ENCODE data around the gene KRTAP16-1. TPM values are rescaled to one million over a fixed set of nuclear protein-coding genes. Genes with fewer than 3 reads are reported as not detected.
A peak's percentile ranks its signal among the peaks of the same experiment; 100 is the strongest.

KRTAP16-1 gene
- total RNA-seq, 2 donors from 2014 or later = not detected

DNA sequence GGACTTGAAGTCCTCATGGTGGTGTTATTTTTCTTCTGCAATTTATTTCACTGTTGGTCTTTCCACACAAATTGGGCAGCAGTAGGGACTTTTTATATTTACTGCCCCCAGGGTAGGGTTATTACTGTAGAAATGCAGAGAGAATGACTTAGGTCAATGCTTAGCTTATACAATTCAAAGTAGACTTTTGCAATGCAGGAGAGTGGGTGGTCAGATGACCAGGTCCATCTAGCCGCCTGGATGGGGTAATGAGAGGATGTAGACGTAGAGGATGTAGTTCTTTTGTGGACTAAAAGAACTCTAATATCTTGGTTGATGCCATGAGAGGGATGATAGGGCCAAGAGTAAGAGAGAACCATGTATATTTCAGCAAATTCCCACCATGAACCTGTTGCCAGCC, 9.1 kb upstream of the KRTAP16-1 start:
- Mint-ChIP-seq H3K27ac (no peak overlapping the region), H3K9me3 (peaks cover 11% of the 10 kb centered on the region), H3K4me1 (no peaks in the 10 kb centered on the region), H3K27me3 (ENCODE audit: insufficient read depth) (peaks cover 9% of the 10 kb centered on the region), H3K4me3 (no peak overlapping the region), H3K36me3 (ENCODE audit: low read depth) (no peaks in the 10 kb centered on the region)
- WGBS, 2 experiments (ENCODE audit: insufficient coverage in 1 of 2, insufficient read length in 1 of 2) = 47 to 60% methylated on average over 1 to 2 of the region's 2 CpGs
- Histone ChIP-seq H3K9ac (ENCODE audit: extremely low read depth, low read length, poor library complexity, severe bottlenecking) (no peak overlapping the region), H3K36me3 (ENCODE audit: control insufficient read depth, insufficient read depth, low read length) (no peaks in the 10 kb centered on the region), H3K9me3 (ENCODE audit: control insufficient read depth, low read length) (peaks cover 12% of the 10 kb centered on the region), H3K27ac (ENCODE audit: low read depth, low read length) (no peak overlapping the region), H3K27me3 (ENCODE audit: control insufficient read depth, insufficient read depth, low read length, poor library complexity, severe bottlenecking) (no peaks in the 10 kb centered on the region), H3K4me1 (ENCODE audit: control insufficient read depth, insufficient read depth, low read length) (no peaks in the 10 kb centered on the region), H3K4me3 (ENCODE audit: low read length) (no peak overlapping the region)
- TF ChIP-seq, protein P1, sequence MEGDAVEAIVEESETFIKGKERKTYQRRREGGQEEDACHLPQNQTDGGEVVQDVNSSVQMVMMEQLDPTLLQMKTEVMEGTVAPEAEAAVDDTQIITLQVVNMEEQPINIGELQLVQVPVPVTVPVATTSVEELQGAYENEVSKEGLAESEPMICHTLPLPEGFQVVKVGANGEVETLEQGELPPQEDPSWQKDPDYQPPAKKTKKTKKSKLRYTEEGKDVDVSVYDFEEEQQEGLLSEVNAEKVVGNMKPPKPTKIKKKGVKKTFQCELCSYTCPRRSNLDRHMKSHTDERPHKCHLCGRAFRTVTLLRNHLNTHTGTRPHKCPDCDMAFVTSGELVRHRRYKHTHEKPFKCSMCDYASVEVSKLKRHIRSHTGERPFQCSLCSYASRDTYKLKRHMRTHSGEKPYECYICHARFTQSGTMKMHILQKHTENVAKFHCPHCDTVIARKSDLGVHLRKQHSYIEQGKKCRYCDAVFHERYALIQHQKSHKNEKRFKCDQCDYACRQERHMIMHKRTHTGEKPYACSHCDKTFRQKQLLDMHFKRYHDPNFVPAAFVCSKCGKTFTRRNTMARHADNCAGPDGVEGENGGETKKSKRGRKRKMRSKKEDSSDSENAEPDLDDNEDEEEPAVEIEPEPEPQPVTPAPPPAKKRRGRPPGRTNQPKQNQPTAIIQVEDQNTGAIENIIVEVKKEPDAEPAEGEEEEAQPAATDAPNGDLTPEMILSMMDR (conservative IDR thresholded peaks at IDR 0.05) = no peak
- DNase-seq = no peak

DNA sequence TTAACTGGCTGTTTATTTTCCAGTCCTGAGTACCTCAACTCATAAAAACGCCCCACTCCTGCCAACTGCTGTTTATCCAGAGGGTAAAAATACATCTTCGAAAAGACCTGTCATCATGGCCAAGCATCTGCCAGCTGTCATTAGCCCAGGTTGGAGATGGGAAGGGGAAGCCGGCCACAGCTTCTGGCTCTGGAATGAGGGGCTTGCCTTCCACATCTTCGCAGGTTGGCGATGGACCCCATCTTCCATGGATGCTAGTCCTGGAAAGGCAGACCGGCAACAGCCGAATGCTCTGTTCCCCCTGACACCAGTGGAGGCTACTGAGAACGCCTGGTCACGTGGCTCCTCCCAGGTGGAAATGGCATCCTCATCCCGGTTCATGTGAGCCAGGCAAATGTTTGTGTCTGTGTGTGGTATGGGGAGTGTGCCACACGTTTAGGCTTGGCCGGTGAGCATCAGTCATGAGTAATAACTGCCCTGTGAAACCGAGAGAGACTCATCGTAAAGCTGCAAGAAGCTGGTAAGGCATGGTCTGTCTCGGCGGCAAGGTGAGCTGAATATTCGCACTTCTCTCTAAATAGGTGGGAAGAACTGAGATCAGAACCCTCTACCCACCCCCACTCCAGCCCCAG, 6.8 kb upstream of the KRTAP16-1 start:
- no peak overlapping the region for H3K27ac ChIP-seq (ENCODE audit: low read depth, low read length)
- Mint-ChIP-seq H3K4me3 (no peak overlapping the region), H3K4me1 (no peaks in the 10 kb centered on the region), H3K9me3 (peaks cover 11% of the 10 kb centered on the region), H3K27me3 (ENCODE audit: insufficient read depth) (peaks cover 12% of the 10 kb centered on the region), H3K36me3 (ENCODE audit: low read depth) (no peaks in the 10 kb centered on the region), H3K27ac (peak overlapping the region; percentile 32)
- no peak overlapping the region for H3K9ac ChIP-seq (ENCODE audit: extremely low read depth, low read length, poor library complexity, severe bottlenecking)
- peaks cover 12% of the 10 kb centered on the region for H3K9me3 ChIP-seq (ENCODE audit: control insufficient read depth, low read length)
- no peaks in the 10 kb centered on the region for H3K4me1 ChIP-seq (ENCODE audit: control insufficient read depth, insufficient read depth, low read length)
- DNase-seq = peak; percentile 43
- peaks cover 8% of the 10 kb centered on the region for H3K27me3 ChIP-seq (ENCODE audit: control insufficient read depth, insufficient read depth, low read length, poor library complexity, severe bottlenecking)
- 86 to 96% methylated on average over 13 to 17 of the region's 17 CpGs for WGBS, 2 experiments (ENCODE audit: insufficient coverage in 1 of 2, insufficient read length in 1 of 2)
- TF ChIP-seq, protein P1 (conservative IDR thresholded peaks at IDR 0.05) = no peak
- H3K4me3 ChIP-seq (ENCODE audit: low read length) = no peak overlapping the region
- no peaks in the 10 kb centered on the region for H3K36me3 ChIP-seq (ENCODE audit: control insufficient read depth, insufficient read depth, low read length)

DNA sequence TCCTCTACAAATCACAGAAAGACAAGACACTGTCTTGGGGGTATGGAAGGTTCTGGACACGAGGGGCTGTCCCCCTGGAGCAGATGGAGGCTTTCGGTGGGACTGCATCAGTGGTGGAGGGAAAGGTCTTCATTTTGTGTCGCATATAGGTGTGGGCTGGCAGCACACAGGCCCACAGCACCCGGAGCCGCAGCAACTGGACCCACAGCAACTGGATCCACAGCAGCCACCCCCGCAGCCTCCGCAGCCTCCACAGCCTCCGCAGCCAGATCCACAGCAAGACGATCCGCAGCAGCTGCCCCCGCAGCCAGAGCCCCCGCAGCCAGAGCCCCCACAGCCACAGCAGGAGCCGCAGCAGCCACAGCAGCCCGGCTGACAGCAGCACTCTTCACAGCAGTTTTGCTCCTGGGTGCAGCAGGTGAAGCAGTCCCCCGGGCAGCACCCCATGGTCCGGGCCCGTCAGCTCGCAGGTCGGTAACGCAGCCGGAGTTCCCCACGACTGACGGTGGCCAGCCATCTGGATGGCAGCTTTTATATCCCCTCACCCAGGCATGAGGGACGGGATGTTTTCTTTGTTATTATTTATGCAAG, 6.2 kb upstream of the KRTAP16-1 start, which contains the start of gene KRTAP17-1:
KRTAP17-1 (minus strand) TSS at position 507 of the 591 bp plus-strand sequence; CDS start at position 447, 60 bp downstream.
- no peak within 1 kb of the TSS for H3K4me3 Mint-ChIP-seq
- no peak for DNase-seq
- peaks cover 8% of the 10 kb centered on the region for H3K27me3 ChIP-seq (ENCODE audit: control insufficient read depth, insufficient read depth, low read length, poor library complexity, severe bottlenecking)
- H3K9me3 ChIP-seq (ENCODE audit: control insufficient read depth, low read length) = peaks cover 12% of the 10 kb centered on the region
- 90 to 91% methylated on average over 18 to 24 of the region's 24 CpGs for WGBS, 2 experiments (ENCODE audit: insufficient coverage in 1 of 2, insufficient read length in 1 of 2)
- no peak within 1 kb of the TSS for H3K27ac ChIP-seq (ENCODE audit: low read depth, low read length)
- H3K9me3 Mint-ChIP-seq = peaks cover 10% of the 10 kb centered on the region
- no peaks in the 10 kb centered on the region for H3K36me3 Mint-ChIP-seq (ENCODE audit: low read depth)
- H3K4me1 ChIP-seq (ENCODE audit: control insufficient read depth, insufficient read depth, low read length) = no peaks in the 10 kb centered on the region
- peak within 1 kb of the TSS; percentile 32 for H3K27ac Mint-ChIP-seq
- H3K4me3 ChIP-seq (ENCODE audit: low read length) = no peak within 1 kb of the TSS
- H3K9ac ChIP-seq (ENCODE audit: extremely low read depth, low read length, poor library complexity, severe bottlenecking) = no peak within 1 kb of the TSS
- H3K27me3 Mint-ChIP-seq (ENCODE audit: insufficient read depth) = peaks cover 12% of the 10 kb centered on the region
- TF ChIP-seq, protein P1 (conservative IDR thresholded peaks at IDR 0.05) = no peak
- H3K4me1 Mint-ChIP-seq = no peaks in the 10 kb centered on the region
- no peaks in the 10 kb centered on the region for H3K36me3 ChIP-seq (ENCODE audit: control insufficient read depth, insufficient read depth, low read length)

Measured in endodermal cell (in vitro differentiated cells).